ENCODE measurements around the gene SQSTM1.
"Not testable (repeated sequence)": the region's sequence is repeated elsewhere in the genome, so short reads cannot be mapped to it uniquely, and the experiment has no call there.

Gene SQSTM1

DNA sequence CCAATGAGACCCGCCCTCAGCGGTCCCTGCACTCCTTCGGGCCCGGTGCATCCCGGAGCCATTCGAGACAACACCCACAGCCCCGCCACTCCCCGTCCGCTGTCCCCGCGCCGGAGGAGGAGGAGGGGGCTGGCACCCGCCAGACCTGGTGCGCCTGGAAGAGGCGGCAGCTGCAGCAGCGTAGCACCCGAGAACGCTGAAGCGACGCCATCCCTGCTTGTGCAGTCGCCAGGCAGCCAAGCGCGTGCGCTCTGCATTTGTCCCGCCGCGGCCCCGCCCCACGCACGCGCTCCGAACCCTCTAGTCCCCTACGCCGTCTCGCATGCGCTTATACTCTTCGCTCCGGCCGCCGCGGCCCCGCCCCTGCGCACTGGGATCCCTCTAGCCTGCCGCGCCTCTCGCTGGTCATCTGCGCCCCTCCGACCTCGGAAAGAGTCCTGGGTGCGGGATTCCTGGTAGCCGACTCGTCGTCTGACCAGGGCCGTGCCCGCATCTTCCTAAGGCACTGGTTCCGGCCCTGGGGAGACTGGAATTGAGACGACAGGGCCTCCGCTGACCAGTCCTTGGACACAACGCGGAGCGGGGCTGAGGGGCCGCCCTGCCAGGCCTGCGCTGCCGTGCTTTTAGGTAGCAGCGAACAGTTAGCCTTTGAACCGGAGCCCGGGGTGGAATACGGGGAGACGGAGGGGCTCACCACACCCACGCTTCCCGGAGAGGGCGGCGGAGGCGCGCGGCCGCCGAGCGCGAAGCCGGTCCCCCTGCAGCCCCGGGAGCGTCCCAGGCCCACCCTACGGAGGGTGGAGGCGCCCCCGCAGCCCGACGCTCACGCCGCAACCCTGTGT lies 38.1 kb downstream of the SQSTM1 start, which contains the start of gene MRNIP:
Gene MRNIP (minus strand): TSS at position 232 of the 842 bp plus-strand sequence. CDS start 21 bp downstream, at position 211.
- peak; percentile 93 to 98 for DNase-seq

- no peak for DNase-seq
Observed at GRCh38 chr5:179860301-179860700, 39.6 kb downstream of the SQSTM1 start.

- DNase-seq, result no peak
Observed at GRCh38 chr5:179862296-179862695, 41.6 kb downstream of the SQSTM1 start.

DNA sequence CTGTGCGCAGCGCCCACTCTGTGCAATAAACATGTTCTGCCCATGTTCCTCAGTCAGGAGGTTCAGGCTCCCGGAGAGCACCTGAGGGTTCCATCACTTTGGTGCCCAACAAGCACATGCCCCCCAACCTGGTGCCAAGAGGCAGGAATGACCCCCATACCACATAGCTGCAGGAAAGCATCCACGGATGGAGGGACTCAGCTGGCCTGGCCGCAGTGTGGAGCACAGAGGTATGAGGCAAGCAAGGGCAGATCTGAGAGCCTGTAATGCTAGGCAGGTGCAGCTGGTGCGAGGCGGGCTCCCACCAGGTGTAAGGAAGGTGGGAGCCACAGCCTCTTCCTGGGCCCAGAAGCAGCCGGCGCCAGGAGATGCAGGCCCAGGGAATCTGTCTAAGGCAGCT lies 42.2 kb downstream of the SQSTM1 start:
- DNase-seq, result no peak

GRCh38 chr5:179863449-179864085 lies 42.9 kb downstream of the SQSTM1 start:
- DNase-seq, result no peak

- no peak for DNase-seq
Observed at GRCh38 chr5:179864686-179865085, 44.0 kb downstream of the SQSTM1 start.

GRCh38 chr5:179865491-179866240 lies 45.0 kb downstream of the SQSTM1 start:
- DNase-seq, result no peak

- DNase-seq, result peak in 1 of 2 experiments; percentile 12
Observed at GRCh38 chr5:179866241-179867078, 45.8 kb downstream of the SQSTM1 start.

- no peak for DNase-seq
Observed at GRCh38 chr5:179867079-179867465, 46.4 kb downstream of the SQSTM1 start.

GRCh38 chr5:179867476-179867875 lies 46.8 kb downstream of the SQSTM1 start:
- DNase-seq, result no peak

DNA sequence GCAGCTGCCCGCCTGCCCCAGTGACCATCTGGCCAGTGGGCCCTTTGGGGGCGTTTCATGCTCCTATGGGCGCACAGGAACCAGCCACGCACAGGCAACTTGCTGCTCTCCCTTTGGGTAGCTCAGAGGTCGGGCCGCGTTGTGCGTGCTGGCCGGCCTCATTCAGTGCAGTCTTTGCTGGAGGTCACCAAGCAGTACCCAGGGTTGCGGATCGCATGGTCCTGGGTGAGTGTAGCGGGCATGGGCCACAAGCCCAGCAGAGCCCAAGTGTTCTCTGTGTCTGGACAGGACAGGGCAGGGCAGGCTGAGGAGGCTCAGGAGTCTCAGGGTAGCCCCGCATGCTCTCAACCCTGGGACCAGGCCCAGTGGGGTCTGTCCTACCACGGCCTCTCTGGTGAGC lies 47.8 kb downstream of the SQSTM1 start:
- no peak for DNase-seq

DNA sequence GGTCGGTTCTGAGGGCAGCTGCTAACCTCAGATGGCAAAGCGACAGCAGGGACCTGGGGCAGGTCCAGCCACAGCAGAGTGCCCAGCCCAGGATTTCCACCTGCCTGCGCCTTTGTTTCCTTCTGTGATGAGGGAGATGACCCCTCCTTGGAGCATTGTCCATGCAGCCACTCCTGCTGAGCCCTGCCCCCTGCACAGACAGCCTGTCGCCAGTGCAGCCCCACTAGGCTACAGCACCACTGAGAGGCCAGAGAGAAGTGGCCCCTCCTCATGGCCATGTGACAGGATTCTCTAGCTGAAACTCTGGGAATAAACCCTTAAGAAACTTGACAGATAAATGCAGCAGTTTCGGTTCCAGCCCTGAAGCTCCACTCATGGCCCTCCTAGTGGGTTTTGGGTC lies 48.4 kb downstream of the SQSTM1 start:
- no peak for DNase-seq

DNA sequence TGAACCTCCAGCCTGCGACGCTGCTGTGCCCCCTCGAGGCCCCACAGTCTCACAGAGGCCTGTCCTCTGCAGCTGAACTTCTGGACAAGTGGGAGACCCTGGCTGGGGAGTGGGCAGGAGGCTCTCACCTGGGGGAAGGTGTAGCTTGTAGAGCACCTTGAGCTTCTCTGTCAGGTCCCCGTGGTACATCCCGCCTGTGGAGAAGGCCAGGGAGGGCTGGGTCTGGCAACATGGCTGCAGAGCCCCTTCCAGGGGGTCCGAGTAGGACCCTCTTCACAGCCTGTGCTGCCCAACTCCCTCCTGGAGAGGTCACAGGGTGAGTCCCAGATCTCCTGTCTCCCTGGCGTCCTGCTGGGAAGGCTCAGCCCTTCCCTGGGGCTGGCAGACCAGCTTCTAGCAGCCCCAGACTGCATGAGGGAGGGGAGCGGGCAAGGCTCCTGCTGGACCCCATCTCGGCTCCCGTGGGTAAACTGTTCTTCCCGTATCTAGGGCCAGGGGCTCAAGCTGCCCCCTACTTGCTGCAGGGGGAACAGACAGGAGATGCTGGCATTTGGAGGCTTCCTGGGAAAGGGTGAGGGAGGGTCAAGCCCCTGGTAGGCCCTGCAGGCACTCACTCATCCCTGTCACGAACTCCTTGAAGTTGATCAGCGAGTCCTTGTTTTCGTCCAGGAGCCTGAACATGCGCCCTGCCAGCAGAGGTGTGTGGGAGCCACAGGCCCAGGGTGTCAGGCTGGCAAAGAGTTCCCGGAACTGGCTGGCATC lies 49.1 kb downstream of the SQSTM1 start:
- DNase-seq, result no peak

GRCh38 chr5:179870403-179870903 lies 49.7 kb downstream of the SQSTM1 start:
- DNase-seq, result no peak

GRCh38 chr5:179870952-179871351 lies 50.2 kb downstream of the SQSTM1 start:
- no peak for DNase-seq

DNA sequence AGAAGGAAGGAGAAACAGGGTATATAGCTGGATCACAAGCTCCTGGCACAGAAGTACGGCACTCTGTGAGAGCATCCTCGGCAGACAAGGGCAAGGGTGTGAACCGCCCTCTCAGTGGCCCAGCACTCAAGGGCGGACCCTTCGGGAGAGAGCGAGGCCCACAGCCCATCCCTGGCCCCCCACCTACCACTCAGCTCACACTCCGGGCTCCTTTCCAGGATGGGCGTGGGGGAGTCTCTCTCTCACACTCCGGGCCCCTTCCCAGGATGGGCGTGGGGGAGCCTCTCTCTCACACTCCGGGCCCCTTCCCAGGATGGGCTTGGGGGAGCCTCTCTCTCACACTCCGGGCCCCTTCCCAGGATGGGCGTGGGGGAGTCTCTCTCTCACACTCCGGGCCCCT lies 50.8 kb downstream of the SQSTM1 start:
- DNase-seq, result not testable (repeated sequence)

GRCh38 chr5:179872055-179872827 lies 51.5 kb downstream of the SQSTM1 start:
- no peak for DNase-seq

- DNase-seq, result no peak
Observed at GRCh38 chr5:179872828-179873575, 52.3 kb downstream of the SQSTM1 start.

DNA sequence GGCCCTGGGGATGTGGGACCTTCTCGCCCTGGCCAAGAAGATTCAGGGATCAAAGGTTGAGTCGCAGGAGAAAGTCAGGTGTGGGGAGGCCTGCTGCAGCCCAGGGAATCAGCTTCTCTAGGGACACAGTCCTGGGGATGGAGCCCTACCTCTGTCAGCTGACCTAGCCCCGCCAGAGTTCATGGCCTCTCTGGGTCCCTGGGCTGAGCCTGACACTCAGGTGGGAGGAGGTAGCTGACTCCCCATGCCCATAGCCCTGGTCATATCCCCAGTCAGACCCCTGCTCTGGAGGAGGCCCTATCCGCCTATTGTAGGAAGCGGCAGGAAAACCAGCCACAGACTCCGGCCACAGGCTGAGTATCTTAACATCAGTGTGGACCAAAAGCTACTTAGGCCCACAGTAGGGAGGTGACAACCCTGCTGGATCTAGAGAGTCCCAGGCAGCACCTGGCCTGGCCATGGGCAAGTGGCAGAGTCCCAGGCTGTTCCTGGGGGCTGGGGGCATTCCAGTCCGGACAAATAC lies 52.9 kb downstream of the SQSTM1 start:
- DNase-seq, result no peak

DNA sequence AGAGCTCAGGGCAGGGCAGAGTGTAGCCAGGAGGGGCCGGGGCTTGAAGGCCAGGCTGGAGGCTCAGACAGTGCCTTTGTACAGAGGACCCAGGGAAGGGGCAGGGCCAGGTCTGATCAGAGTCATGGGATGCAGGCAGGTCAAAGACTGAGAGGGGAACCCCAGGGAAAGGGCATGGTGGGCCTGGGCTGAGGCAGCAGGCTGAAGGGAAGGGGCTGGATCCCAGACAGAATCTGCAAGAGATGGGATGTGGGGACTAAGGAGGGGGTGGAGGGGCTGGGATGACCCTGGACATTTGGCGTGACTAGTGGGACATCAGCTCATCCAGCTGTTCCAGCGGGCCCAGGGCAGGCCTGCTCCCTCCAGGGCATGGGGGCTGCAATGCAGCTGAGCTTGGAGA lies 53.4 kb downstream of the SQSTM1 start:
- no peak for DNase-seq
